HL-60 (cell line): ENCODE data around the gene MVK.

Experiments
- DNase-seq, 2 experiments: peaks; one replicate each; pipeline ENCODE4 v3.0.0-alpha.2; 2010 to 2020; ENCODE audit warnings: low read depth in 1 of 2, low spot score in 1 of 2
- H3K27ac ChIP-seq: fragments of 250-450 bp; sonication (Bioruptor Pico); replicated peaks from 2 replicates; pipeline ENCODE4 v1.5.1; 2020; ENCODE audit warnings: mild to moderate bottlenecking, moderate library complexity
- H3K27me3 ChIP-seq: fragments of 250-450 bp; sonication (Bioruptor Pico); 2 replicates; pipeline ENCODE4 v1.5.1; 2021; ENCODE audit warnings: mild to moderate bottlenecking, moderate library complexity; ENCODE audit not compliant: insufficient read depth, poor library complexity, severe bottlenecking
- H3K4me3 ChIP-seq: replicated peaks from 2 replicates; pipeline ENCODE4 v1.5.1; 2011; ENCODE audit warnings: mild to moderate bottlenecking, control low read depth, low read length; ENCODE audit not compliant: insufficient read depth
- GABPA ChIP-seq: IDR thresholded peaks from 2 replicates; pipeline ENCODE4 v1.6.1; 2012; ENCODE audit warnings: low read depth
- POLR2AphosphoS5 ChIP-seq: IDR thresholded peaks from 2 replicates; pipeline ENCODE4 v1.6.1; 2012; ENCODE audit warnings: low read depth
- SPI1 ChIP-seq: IDR thresholded peaks from 2 replicates; pipeline ENCODE4 v1.6.1; 2012; ENCODE audit warnings: low read depth, mild to moderate bottlenecking, borderline replicate concordance
- TF ChIP-seq, protein P1 (sequence below): IDR thresholded peaks from 2 replicates; pipeline ENCODE4 v1.6.1; 2012; ENCODE audit warnings: low read depth; ENCODE audit not compliant: insufficient replicate concordance
- TF ChIP-seq, protein P2 (sequence below): IDR thresholded peaks from one replicate; pipeline ENCODE4 v1.5.1; 2011; ENCODE audit warnings: low read length, control low read depth, inconsistent platforms; ENCODE audit not compliant: insufficient read depth

The MVK gene

DNA sequence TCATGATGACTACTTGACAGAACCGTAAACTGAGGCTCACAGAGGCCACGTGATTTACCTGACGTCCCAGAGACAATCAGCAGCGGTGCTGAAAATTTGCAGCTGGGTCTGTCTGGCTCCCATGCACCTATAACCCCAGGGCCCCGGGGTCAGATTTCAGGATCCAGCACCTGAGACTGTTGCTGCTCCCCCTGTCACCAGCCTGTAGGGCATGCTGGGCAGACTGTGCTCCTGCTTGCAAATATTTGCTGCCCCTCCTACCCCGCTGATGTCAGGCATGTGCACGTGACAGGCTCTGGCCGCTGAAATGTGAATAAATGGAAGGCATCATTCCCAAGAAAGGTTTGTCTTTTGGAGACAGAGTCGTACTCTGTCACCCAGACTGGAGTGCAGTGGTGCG is 6.3 kb upstream of the MVK start:
- H3K4me3 ChIP-seq: no peak overlapping the region
- DNase-seq: no peak
- H3K27ac ChIP-seq: no peak overlapping the region
- TF ChIP-seq, protein P1, sequence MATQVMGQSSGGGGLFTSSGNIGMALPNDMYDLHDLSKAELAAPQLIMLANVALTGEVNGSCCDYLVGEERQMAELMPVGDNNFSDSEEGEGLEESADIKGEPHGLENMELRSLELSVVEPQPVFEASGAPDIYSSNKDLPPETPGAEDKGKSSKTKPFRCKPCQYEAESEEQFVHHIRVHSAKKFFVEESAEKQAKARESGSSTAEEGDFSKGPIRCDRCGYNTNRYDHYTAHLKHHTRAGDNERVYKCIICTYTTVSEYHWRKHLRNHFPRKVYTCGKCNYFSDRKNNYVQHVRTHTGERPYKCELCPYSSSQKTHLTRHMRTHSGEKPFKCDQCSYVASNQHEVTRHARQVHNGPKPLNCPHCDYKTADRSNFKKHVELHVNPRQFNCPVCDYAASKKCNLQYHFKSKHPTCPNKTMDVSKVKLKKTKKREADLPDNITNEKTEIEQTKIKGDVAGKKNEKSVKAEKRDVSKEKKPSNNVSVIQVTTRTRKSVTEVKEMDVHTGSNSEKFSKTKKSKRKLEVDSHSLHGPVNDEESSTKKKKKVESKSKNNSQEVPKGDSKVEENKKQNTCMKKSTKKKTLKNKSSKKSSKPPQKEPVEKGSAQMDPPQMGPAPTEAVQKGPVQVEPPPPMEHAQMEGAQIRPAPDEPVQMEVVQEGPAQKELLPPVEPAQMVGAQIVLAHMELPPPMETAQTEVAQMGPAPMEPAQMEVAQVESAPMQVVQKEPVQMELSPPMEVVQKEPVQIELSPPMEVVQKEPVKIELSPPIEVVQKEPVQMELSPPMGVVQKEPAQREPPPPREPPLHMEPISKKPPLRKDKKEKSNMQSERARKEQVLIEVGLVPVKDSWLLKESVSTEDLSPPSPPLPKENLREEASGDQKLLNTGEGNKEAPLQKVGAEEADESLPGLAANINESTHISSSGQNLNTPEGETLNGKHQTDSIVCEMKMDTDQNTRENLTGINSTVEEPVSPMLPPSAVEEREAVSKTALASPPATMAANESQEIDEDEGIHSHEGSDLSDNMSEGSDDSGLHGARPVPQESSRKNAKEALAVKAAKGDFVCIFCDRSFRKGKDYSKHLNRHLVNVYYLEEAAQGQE: no peak
- no peak for TF ChIP-seq SPI1
- TF ChIP-seq, protein P2, sequence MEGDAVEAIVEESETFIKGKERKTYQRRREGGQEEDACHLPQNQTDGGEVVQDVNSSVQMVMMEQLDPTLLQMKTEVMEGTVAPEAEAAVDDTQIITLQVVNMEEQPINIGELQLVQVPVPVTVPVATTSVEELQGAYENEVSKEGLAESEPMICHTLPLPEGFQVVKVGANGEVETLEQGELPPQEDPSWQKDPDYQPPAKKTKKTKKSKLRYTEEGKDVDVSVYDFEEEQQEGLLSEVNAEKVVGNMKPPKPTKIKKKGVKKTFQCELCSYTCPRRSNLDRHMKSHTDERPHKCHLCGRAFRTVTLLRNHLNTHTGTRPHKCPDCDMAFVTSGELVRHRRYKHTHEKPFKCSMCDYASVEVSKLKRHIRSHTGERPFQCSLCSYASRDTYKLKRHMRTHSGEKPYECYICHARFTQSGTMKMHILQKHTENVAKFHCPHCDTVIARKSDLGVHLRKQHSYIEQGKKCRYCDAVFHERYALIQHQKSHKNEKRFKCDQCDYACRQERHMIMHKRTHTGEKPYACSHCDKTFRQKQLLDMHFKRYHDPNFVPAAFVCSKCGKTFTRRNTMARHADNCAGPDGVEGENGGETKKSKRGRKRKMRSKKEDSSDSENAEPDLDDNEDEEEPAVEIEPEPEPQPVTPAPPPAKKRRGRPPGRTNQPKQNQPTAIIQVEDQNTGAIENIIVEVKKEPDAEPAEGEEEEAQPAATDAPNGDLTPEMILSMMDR: no peak
- no peak for TF ChIP-seq GABPA
- no peak for TF ChIP-seq POLR2AphosphoS5
- no peaks in the 10 kb centered on the region for H3K27me3 ChIP-seq

DNA sequence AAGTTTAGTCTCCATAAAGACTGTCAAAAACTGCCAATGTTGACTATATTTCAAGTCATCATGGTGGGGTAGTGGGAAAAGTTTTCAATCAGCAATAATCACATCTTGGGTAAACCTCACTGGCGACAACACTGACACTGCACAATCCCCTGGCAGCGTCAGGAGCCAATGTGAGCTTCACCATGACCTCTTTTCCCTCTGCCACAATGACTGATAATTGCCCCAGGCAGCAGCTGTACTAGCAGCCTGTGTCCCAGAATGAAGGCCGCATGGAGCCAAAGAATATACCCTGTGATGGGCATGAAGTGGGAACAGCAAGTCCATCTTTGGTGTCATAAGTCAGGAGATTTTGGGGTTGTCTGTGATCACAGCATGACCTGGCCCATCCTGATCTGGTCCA is 5.6 kb upstream of the MVK start:
- Histone ChIP-seq H3K27ac (no peak overlapping the region), H3K27me3 (no peaks in the 10 kb centered on the region), H3K4me3 (no peak overlapping the region)
- DNase-seq: no peak
- no peak for TF ChIP-seq POLR2AphosphoS5
- no peak for TF ChIP-seq GABPA
- TF ChIP-seq, protein P2: no peak
- TF ChIP-seq, protein P1: no peak
- no peak for TF ChIP-seq SPI1

DNA sequence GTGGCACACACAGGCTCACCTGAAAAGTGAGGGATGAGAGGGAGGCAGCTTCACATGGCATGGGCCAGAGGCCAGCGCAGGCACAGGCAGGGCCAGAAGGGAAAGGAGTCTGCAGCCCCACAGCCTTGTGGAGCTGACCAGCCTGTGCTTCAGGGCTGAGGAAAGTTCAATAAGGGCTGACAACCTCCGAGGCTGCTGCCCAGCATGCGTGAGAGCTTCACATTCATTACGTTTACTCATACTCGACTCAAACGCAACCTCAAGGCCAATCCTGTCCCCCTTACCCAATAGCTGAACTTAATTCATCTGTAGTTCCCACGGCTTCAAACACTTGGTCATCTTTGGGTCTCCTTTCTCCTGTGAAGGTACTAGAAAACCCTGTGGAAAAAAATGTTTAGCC is 5.1 kb upstream of the MVK start:
- Histone ChIP-seq H3K27ac (no peak overlapping the region), H3K4me3 (no peak overlapping the region), H3K27me3 (no peaks in the 10 kb centered on the region)
- no peak for DNase-seq
- TF ChIP-seq, protein P2: no peak
- no peak for TF ChIP-seq POLR2AphosphoS5
- TF ChIP-seq, protein P1: no peak
- TF ChIP-seq GABPA: no peak
- TF ChIP-seq SPI1: no peak
